Daoy (cell line): Measurements from ENCODE around the gene PDLIM1. TPM values are rescaled to one million over a fixed set of nuclear protein-coding genes. Genes with fewer than 3 reads are reported as not detected.

ENCODE experiments used
- DNase-seq: peaks from one replicate; pipeline ENCODE4 v3.0.0-alpha.2; 2015; ENCODE audit warnings: low read depth
- total RNA-seq: library from RNA; depleted of rRNA; stranded (reverse); fragments of >200 nt; shearing (Covaris generic); gene quantifications from 2 replicates; pipeline ENCODE4 v1.2.3, GENCODE V29; 2014

The PDLIM1 gene
- total RNA-seq, 1 experiment from 2014 or later, result 17.7 TPM

GRCh38 chr10:95315509-95315908 lies 24.7 kb upstream of the PDLIM1 start:
- no peak for DNase-seq

- no peak for DNase-seq
Measured at GRCh38 chr10:95314192-95314918, 23.6 kb upstream of the PDLIM1 start.

GRCh38 chr10:95312986-95313495 lies 22.2 kb upstream of the PDLIM1 start:
- no peak for DNase-seq

- DNase-seq, result no peak
Measured at GRCh38 chr10:95312257-95312656, 21.5 kb upstream of the PDLIM1 start.

- no peak for DNase-seq
Measured at GRCh38 chr10:95309958-95310357, 19.2 kb upstream of the PDLIM1 start.

GRCh38 chr10:95308389-95309302 lies 17.8 kb upstream of the PDLIM1 start:
- DNase-seq, result peak; percentile 96

GRCh38 chr10:95306851-95307250 lies 16.0 kb upstream of the PDLIM1 start:
- no peak for DNase-seq

GRCh38 chr10:95306318-95306650 lies 15.5 kb upstream of the PDLIM1 start:
- no peak for DNase-seq

GRCh38 chr10:95305606-95306317 lies 15.0 kb upstream of the PDLIM1 start:
- no peak for DNase-seq

- no peak for DNase-seq
Measured at GRCh38 chr10:95304976-95305375, 14.2 kb upstream of the PDLIM1 start.

GRCh38 chr10:95304463-95304862 lies 13.7 kb upstream of the PDLIM1 start:
- DNase-seq, result no peak

- no peak for DNase-seq
Measured at GRCh38 chr10:95303950-95304349, 13.1 kb upstream of the PDLIM1 start.

- peak; percentile 29 for DNase-seq
Measured at GRCh38 chr10:95303535-95303934, 12.7 kb upstream of the PDLIM1 start.

- no peak for DNase-seq
Measured at GRCh38 chr10:95300022-95300539, 9.3 kb upstream of the PDLIM1 start.

GRCh38 chr10:95297402-95297801 lies 6.6 kb upstream of the PDLIM1 start:
- no peak for DNase-seq

- no peak for DNase-seq
Measured at GRCh38 chr10:95296764-95297163, 6.0 kb upstream of the PDLIM1 start.

- peak; percentile 31 for DNase-seq
Measured at GRCh38 chr10:95295031-95295755, 4.4 kb upstream of the PDLIM1 start.

- DNase-seq, result no peak
Measured at GRCh38 chr10:95293631-95294030, 2.8 kb upstream of the PDLIM1 start.

GRCh38 chr10:95291365-95292039 lies 699 bp upstream of the PDLIM1 start:
- DNase-seq, result no peak

- no peak for DNase-seq
Measured at GRCh38 chr10:95289921-95290421, 832 bp downstream of the PDLIM1 start.
